Measurements from ENCODE around the gene CFHR3.

DNA sequence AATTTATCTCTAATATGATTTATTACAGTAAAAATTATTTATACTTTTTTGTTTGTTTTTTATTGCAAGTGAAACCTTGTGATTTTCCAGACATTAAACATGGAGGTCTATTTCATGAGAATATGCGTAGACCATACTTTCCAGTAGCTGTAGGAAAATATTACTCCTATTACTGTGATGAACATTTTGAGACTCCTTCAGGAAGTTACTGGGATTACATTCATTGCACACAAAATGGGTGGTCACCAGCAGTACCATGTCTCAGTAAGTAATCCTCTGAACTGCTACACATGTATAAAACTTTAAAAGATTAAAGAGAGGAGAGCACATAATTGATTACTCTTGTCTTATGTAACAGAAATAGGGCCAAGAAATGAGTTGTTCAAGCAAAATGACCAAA is 4.5 kb downstream of the CFHR3 start:
- TF ChIP-seq CTCF (IDR thresholded peaks at IDR 0.05; ENCODE audit: low read length) (no peak), EZH2 (optimal IDR thresholded peaks at IDR 0.05; ENCODE audit: low read depth, low read length) (no peak)
